ENCODE measurements around the gene SHQ1. TPM values are rescaled to one million over a fixed set of nuclear protein-coding genes. Genes with fewer than 3 reads are reported as not detected.

The SHQ1 gene
- total RNA-seq, 2 donors from 2014 or later, result 16.5 to 19.5 TPM

DNA sequence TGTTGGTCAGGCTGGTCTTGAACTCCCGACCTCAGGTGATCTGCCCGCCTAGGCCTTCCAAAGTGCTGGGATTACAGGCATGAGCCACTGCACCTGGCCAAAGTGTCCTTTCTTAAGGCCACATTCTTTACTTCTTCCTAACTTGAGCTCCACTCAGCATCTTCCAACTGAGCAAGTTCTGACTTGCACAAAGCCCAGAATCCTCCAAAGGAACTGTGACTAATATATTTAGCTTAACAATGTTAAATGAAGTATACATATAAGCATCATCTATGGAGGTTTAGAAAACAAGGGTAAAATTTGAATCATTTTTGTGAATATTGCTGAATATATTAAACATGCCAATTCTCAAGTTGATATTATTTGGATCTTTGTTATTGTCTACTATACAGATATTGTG lies 93.7 kb downstream of the SHQ1 start:
- TF ChIP-seq, protein P1, sequence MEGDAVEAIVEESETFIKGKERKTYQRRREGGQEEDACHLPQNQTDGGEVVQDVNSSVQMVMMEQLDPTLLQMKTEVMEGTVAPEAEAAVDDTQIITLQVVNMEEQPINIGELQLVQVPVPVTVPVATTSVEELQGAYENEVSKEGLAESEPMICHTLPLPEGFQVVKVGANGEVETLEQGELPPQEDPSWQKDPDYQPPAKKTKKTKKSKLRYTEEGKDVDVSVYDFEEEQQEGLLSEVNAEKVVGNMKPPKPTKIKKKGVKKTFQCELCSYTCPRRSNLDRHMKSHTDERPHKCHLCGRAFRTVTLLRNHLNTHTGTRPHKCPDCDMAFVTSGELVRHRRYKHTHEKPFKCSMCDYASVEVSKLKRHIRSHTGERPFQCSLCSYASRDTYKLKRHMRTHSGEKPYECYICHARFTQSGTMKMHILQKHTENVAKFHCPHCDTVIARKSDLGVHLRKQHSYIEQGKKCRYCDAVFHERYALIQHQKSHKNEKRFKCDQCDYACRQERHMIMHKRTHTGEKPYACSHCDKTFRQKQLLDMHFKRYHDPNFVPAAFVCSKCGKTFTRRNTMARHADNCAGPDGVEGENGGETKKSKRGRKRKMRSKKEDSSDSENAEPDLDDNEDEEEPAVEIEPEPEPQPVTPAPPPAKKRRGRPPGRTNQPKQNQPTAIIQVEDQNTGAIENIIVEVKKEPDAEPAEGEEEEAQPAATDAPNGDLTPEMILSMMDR (IDR thresholded peaks at IDR 0.05), result no peak
- DNase-seq (ENCODE audit: low spot score), result no peak
- Histone ChIP-seq H3K4me3 (no peak overlapping the region), H3K9me3 (no peaks in the 10 kb centered on the region), H3K27ac (no peak overlapping the region), H3K4me1 (no peaks in the 10 kb centered on the region), H3K36me3 (no peaks in the 10 kb centered on the region), H3K27me3 (no peaks in the 10 kb centered on the region)

DNA sequence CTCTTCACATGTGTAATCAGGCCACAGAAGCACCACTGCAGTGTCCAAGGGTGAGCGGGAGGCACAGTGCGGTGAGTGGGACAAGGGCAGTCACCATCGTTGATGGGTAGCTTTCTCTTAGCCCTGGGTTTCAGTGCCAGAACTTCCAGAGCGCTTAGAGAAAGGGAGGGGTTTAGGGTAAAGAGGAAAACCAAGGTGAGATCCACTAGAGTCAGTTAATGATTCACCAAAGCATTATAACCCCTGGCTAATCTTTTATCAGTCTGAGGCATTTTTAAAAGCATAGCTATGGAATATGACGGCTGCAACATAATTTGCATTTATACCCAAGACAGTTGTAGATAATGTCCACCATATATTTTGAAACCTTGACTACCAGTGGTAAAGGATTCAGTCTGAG lies 94.8 kb downstream of the SHQ1 start:
- H3K27me3 ChIP-seq, result no peaks in the 10 kb centered on the region
- no peak overlapping the region for H3K27ac ChIP-seq
- H3K4me1 ChIP-seq, result no peaks in the 10 kb centered on the region
- H3K4me3 ChIP-seq, result no peak overlapping the region
- TF ChIP-seq, protein P1 (IDR thresholded peaks at IDR 0.05), result no peak
- no peaks in the 10 kb centered on the region for H3K36me3 ChIP-seq
- no peaks in the 10 kb centered on the region for H3K9me3 ChIP-seq
- DNase-seq (ENCODE audit: low spot score), result no peak

DNA sequence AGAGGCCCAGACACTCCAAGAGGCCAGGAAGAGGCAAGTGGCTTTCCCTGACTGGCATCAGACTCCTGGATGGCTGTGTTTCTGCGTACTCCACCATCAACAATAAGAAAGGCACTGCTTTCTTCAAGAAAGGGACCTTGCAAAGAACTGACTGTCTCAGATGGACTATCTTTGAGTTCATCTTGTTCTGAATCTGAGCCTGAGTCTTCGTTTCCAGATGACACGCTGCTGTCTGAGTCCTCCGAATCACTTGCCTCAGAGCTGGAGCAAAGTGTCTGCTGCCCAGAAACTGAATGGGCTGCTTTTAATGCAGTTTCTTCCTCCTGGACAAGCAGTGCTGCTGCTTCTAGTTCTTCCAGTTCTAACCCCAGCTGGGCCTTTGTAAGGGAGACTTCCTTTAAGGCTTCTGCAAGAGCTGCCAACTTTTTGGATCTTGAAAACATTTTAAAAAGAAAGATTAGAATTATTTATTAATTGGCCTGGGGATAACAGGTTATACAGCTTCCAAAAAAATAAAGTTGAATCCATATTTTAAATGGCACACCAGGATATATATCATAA lies 97.8 kb downstream of the SHQ1 start:
- Histone ChIP-seq H3K4me3 (no peak overlapping the region), H3K36me3 (no peaks in the 10 kb centered on the region), H3K9me3 (no peaks in the 10 kb centered on the region), H3K27ac (no peak overlapping the region), H3K4me1 (peaks cover 0 to 3% of the 10 kb centered on the region in 2 donors), H3K27me3 (no peaks in the 10 kb centered on the region)
- TF ChIP-seq, protein P1 (IDR thresholded peaks at IDR 0.05), result no peak
- no peak for DNase-seq (ENCODE audit: low spot score)

DNA sequence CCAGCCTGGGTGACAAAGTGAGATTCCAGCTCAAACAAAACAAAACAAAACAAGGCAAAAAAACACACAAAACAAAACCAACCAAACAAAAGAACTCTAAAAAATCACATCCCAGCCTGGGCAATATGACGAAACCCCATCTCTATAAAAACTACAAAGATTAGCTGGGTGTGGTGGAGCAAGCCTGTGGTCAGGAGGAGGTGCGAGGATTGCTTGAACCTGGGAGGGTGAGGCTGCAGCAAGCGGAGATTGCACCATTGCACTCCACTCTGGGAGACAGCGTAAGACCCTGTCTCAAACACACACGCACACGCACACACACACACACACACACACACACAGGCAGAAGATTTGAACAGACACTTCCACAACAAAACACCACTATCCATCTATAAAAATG lies 99.6 kb downstream of the SHQ1 start:
- H3K4me1 ChIP-seq, result peaks cover 0 to 8% of the 10 kb centered on the region in 2 donors
- no peak for DNase-seq (ENCODE audit: low spot score)
- H3K4me3 ChIP-seq, result no peak overlapping the region
- TF ChIP-seq, protein P1 (IDR thresholded peaks at IDR 0.05), result no peak
- no peaks in the 10 kb centered on the region for H3K36me3 ChIP-seq
- H3K27ac ChIP-seq, result no peak overlapping the region
- H3K9me3 ChIP-seq, result no peaks in the 10 kb centered on the region
- no peaks in the 10 kb centered on the region for H3K27me3 ChIP-seq

GRCh38 chr3:72746430-72747411 lies 101.5 kb downstream of the SHQ1 start:
- no peak overlapping the region for H3K27ac ChIP-seq
- H3K4me1 ChIP-seq, result peaks cover 0 to 8% of the 10 kb centered on the region in 2 donors
- H3K27me3 ChIP-seq, result no peaks in the 10 kb centered on the region
- H3K36me3 ChIP-seq, result no peaks in the 10 kb centered on the region
- no peaks in the 10 kb centered on the region for H3K9me3 ChIP-seq
- TF ChIP-seq, protein P1 (IDR thresholded peaks at IDR 0.05), result no peak
- H3K4me3 ChIP-seq, result no peak overlapping the region
- DNase-seq (ENCODE audit: low spot score), result no peak

All from right atrium auricular region (tissue), 2 donors.